T-helper 2 cell treated with Interferon-gamma antibody and Interleukin-4, amounts not matched to agents 5 μg/mL and 100 μg/mL, for 36 hours (primary cell): ENCODE measurements around the gene HEPN1.

Experiments used
- DNase-seq: peaks from one replicate; pipeline ENCODE4 v3.0.0; 2021; ENCODE audit warnings: low spot score
- H3K27ac Mint-ChIP-seq: one replicate; pipeline ENCODE4 v1.8.0; 2021; ENCODE audit warnings: mild to moderate bottlenecking, mixed read lengths
- H3K27me3 Mint-ChIP-seq: one replicate; pipeline ENCODE4 v1.8.0; 2021; ENCODE audit warnings: low read depth, mixed read lengths
- H3K36me3 Mint-ChIP-seq: one replicate; pipeline ENCODE4 v1.8.0; 2021; ENCODE audit warnings: low read depth, mixed read lengths
- H3K4me1 Mint-ChIP-seq: one replicate; pipeline ENCODE4 v1.8.0; 2021; ENCODE audit warnings: low read depth, mixed read lengths
- H3K4me3 Mint-ChIP-seq: one replicate; pipeline ENCODE4 v1.8.0; 2022; ENCODE audit warnings: mild to moderate bottlenecking, moderate library complexity, mixed read lengths
- H3K9me3 Mint-ChIP-seq: one replicate; pipeline ENCODE4 v1.8.0; 2021; ENCODE audit warnings: mixed read lengths

Gene HEPN1

GRCh38 chr11:124890683-124891372, 28.2 kb upstream of the HEPN1 start:
- Mint-ChIP-seq H3K27me3 (peaks cover 17% of the 10 kb centered on the region), H3K4me1 (no peaks in the 10 kb centered on the region), H3K9me3 (no peaks in the 10 kb centered on the region), H3K36me3 (no peaks in the 10 kb centered on the region), H3K4me3 (no peak overlapping the region), H3K27ac (no peak overlapping the region)
- no peak for DNase-seq

- Mint-ChIP-seq H3K36me3 (no peaks in the 10 kb centered on the region), H3K9me3 (no peaks in the 10 kb centered on the region), H3K27me3 (peaks cover 17% of the 10 kb centered on the region), H3K4me3 (no peak overlapping the region), H3K4me1 (no peaks in the 10 kb centered on the region), H3K27ac (no peak overlapping the region)
- DNase-seq = no peak
These were observed 27.6 kb upstream of the HEPN1 start for GRCh38 chr11:124891373-124891861.

- Mint-ChIP-seq H3K36me3 (no peaks in the 10 kb centered on the region), H3K4me1 (no peaks in the 10 kb centered on the region), H3K4me3 (no peak overlapping the region), H3K27me3 (peaks cover 17% of the 10 kb centered on the region), H3K27ac (no peak overlapping the region), H3K9me3 (no peaks in the 10 kb centered on the region)
- no peak for DNase-seq
These were observed 26.9 kb upstream of the HEPN1 start for GRCh38 chr11:124892146-124892545.

GRCh38 chr11:124892750-124893454, 26.1 kb upstream of the HEPN1 start:
- no peak for DNase-seq
- Mint-ChIP-seq H3K4me1 (peaks cover 2% of the 10 kb centered on the region), H3K27me3 (peaks cover 20% of the 10 kb centered on the region), H3K4me3 (no peak overlapping the region), H3K36me3 (no peaks in the 10 kb centered on the region), H3K9me3 (no peaks in the 10 kb centered on the region), H3K27ac (no peak overlapping the region)

GRCh38 chr11:124893781-124894401, 25.2 kb upstream of the HEPN1 start:
- Mint-ChIP-seq H3K27ac (no peak overlapping the region), H3K36me3 (no peaks in the 10 kb centered on the region), H3K9me3 (no peaks in the 10 kb centered on the region), H3K27me3 (peaks cover 16% of the 10 kb centered on the region), H3K4me1 (peaks cover 2% of the 10 kb centered on the region), H3K4me3 (no peak overlapping the region)
- DNase-seq = no peak

- Mint-ChIP-seq H3K4me3 (no peak overlapping the region), H3K9me3 (no peaks in the 10 kb centered on the region), H3K36me3 (no peaks in the 10 kb centered on the region), H3K27me3 (peaks cover 19% of the 10 kb centered on the region), H3K27ac (no peak overlapping the region), H3K4me1 (peaks cover 2% of the 10 kb centered on the region)
- DNase-seq = no peak
These were observed 24.2 kb upstream of the HEPN1 start for GRCh38 chr11:124894606-124895430.

- DNase-seq = no peak
These were observed 23.5 kb upstream of the HEPN1 start for GRCh38 chr11:124895471-124895971.

GRCh38 chr11:124896071-124896750, 22.8 kb upstream of the HEPN1 start:
- H3K4me3 Mint-ChIP-seq = no peak overlapping the region
- peaks cover 2% of the 10 kb centered on the region for H3K4me1 Mint-ChIP-seq
- DNase-seq = no peak
- no peaks in the 10 kb centered on the region for H3K36me3 Mint-ChIP-seq
- no peak overlapping the region for H3K27ac Mint-ChIP-seq
- no peaks in the 10 kb centered on the region for H3K9me3 Mint-ChIP-seq
- peaks cover 24% of the 10 kb centered on the region for H3K27me3 Mint-ChIP-seq

More at GRCh38 chr11:124895471-124895971, 23.5 kb upstream of the HEPN1 start:
- Mint-ChIP-seq H3K4me3 (no peak overlapping the region), H3K27me3 (peaks cover 19% of the 10 kb centered on the region), H3K4me1 (peaks cover 2% of the 10 kb centered on the region), H3K27ac (no peak overlapping the region), H3K36me3 (no peaks in the 10 kb centered on the region), H3K9me3 (no peaks in the 10 kb centered on the region)

GRCh38 chr11:124896821-124897391, 22.1 kb upstream of the HEPN1 start:
- no peak overlapping the region for H3K4me3 Mint-ChIP-seq
- no peak for DNase-seq
- no peaks in the 10 kb centered on the region for H3K36me3 Mint-ChIP-seq
- peaks cover 29% of the 10 kb centered on the region for H3K27me3 Mint-ChIP-seq
- H3K9me3 Mint-ChIP-seq = no peaks in the 10 kb centered on the region
- H3K4me1 Mint-ChIP-seq = peaks cover 2% of the 10 kb centered on the region
- no peak overlapping the region for H3K27ac Mint-ChIP-seq

- no peak within 1 kb of the TSS for H3K4me3 Mint-ChIP-seq
- no peaks in the 10 kb centered on the region for H3K9me3 Mint-ChIP-seq
- H3K27me3 Mint-ChIP-seq = peaks cover 25% of the 10 kb centered on the region
- peaks cover 2% of the 10 kb centered on the region for H3K4me1 Mint-ChIP-seq
- H3K36me3 Mint-ChIP-seq = no peaks in the 10 kb centered on the region
- no peak for DNase-seq
- peak within 1 kb of the TSS; percentile 12 for H3K27ac Mint-ChIP-seq
These were observed 21.3 kb upstream of the HEPN1 start, which contains the start of gene ROBO4 for GRCh38 chr11:124897674-124898262. Gene ROBO4, minus strand, starts transcription at chr11:124897865. Its CDS starts 70 bp downstream, at chr11:124897795.

GRCh38 chr11:124898263-124898680, 20.8 kb upstream of the HEPN1 start:
- Mint-ChIP-seq H3K36me3 (no peaks in the 10 kb centered on the region), H3K4me3 (no peak overlapping the region), H3K27ac (no peak overlapping the region), H3K4me1 (peaks cover 2% of the 10 kb centered on the region), H3K9me3 (no peaks in the 10 kb centered on the region), H3K27me3 (peaks cover 26% of the 10 kb centered on the region)
- no peak for DNase-seq

- Mint-ChIP-seq H3K27me3 (peaks cover 28% of the 10 kb centered on the region), H3K9me3 (no peaks in the 10 kb centered on the region), H3K4me1 (peaks cover 2% of the 10 kb centered on the region), H3K36me3 (no peaks in the 10 kb centered on the region), H3K4me3 (no peak overlapping the region), H3K27ac (no peak overlapping the region)
- DNase-seq = no peak
These were observed 20.3 kb upstream of the HEPN1 start for GRCh38 chr11:124898711-124899110.
